Activated effector memory CD4-positive, alpha-beta T cell treated with anti-CD3 and anti-CD28 coated beads, Interleukin-2, amount 50 U/mL, for 16 hours (primary cell): Measurements from ENCODE around the gene CCDC12.
"Not testable (repeated sequence)": the region's sequence is repeated elsewhere in the genome, so short reads cannot be mapped to it uniquely, and the experiment has no call there.

Experiments
- DNase-seq: peaks from one replicate; pipeline ENCODE4 v3.0.0-alpha.2; 2020

CCDC12 gene

DNA sequence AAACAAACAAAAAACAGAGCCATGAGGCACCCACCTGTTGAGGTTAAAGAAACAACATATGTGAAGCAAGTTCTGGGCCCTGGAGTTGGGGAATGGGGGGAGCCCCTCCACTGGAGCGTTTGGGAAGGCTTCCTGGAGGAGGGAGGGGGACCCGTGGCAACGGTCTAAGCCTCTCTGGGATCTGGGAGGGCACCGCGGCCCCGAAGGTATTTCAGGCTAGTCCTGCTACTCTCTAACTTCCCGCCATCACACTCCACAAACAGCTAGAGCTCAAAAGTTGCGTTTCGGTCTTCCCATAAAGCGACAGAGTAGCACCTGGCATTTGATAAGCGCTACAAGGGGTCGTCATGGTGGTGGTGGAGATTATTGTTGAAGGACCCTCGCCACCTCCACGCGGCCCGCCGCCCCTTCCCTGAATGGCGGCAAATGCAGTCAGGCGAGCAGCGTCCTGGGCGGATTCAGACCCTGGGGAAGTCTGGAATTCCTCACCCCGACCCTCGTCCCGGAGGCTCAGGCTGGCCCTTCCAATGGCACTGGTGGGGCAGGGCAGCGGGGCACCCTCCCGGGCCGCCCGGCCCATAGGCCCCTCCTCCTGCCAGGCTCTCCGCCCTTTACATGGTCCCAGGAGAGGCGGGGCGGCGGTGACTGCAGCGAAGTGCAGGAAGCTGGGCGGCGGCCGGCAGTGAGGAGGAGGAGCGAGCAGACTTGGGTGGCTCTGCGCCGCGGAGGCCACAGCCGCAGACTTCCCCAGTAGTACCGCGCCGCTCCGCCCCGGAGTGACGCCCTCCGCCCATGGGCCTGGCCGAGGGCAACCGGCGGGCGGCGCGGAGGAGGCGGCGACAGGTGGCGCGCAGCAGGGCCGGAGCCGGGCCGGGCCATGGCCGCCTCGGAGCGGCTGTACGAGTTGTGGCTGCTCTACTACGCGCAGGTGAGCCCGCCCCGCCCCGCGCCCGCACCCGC lies 2.7 kb upstream of the CCDC12 start, which contains the start of gene NBEAL2:
Gene NBEAL2 (plus strand): TSS at position 682 of the 960 bp plus-strand sequence. CDS start 196 bp downstream, at position 878.
- peak; percentile 99 for DNase-seq

- no peak for DNase-seq
Observed at GRCh38 chr3:46978381-46978780, 1.8 kb upstream of the CCDC12 start.

GRCh38 chr3:46977811-46978195 lies 1.3 kb upstream of the CCDC12 start:
- DNase-seq: no peak

GRCh38 chr3:46974421-46975171 lies 1.9 kb downstream of the CCDC12 start:
- no peak for DNase-seq

- no peak for DNase-seq
Observed at GRCh38 chr3:46972396-46972795, 4.1 kb downstream of the CCDC12 start.

GRCh38 chr3:46971742-46972141 lies 4.8 kb downstream of the CCDC12 start:
- DNase-seq: no peak

DNA sequence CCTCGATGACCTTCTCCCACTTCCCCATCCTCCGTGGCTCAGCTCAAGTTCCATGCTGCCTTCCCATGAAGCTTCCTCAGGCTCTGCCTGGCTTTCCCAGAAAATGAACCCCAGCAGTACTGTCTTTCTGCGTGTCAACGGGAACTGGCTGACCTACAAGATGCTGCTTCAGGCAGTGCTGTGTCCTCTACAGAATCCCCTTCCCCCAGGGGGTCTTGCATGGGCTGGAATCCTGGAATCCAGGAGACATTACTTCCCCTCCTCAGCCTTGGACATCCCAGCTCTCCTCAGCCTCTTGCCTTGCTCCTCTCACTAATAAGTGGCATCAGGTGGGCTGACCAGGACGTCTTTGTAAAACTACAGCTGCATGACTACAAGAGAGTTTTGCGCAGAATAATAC lies 5.4 kb downstream of the CCDC12 start:
- no peak for DNase-seq

GRCh38 chr3:46970391-46971091 lies 6.0 kb downstream of the CCDC12 start:
- DNase-seq: no peak

DNA sequence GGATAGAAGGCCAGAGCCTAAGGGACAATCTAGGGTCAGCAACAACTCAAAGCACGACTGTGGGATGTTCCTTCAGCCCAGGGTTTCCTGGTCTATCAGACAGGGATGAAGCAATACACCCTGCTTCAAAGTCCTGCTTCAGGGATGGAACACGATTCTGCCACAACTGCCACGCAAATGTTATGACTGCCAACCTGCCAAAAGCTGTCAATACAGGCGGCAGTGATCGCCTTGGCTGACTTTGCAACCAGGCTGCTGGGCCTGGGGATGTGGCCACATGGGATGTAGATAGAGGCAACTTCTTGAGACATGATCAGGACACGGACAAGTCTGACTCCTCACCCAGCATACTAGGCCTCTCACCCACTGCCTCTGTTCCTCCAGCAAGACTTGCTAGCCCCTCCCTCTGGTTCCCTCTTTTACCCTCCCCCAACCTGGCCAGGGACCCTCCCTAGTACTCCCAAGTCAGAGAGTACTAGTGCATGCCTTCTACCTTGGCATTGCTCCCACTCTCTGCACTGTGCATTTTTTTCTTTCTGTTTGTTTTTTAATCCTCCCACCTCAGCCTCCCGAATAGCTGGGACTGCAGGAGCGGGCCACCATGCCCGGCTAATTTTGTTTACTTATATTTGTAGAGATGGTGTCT lies 7.6 kb downstream of the CCDC12 start:
- DNase-seq: no peak

GRCh38 chr3:46966811-46967210 lies 9.7 kb downstream of the CCDC12 start:
- no peak for DNase-seq

- no peak for DNase-seq
Observed at GRCh38 chr3:46965151-46965550, 11.4 kb downstream of the CCDC12 start.

DNA sequence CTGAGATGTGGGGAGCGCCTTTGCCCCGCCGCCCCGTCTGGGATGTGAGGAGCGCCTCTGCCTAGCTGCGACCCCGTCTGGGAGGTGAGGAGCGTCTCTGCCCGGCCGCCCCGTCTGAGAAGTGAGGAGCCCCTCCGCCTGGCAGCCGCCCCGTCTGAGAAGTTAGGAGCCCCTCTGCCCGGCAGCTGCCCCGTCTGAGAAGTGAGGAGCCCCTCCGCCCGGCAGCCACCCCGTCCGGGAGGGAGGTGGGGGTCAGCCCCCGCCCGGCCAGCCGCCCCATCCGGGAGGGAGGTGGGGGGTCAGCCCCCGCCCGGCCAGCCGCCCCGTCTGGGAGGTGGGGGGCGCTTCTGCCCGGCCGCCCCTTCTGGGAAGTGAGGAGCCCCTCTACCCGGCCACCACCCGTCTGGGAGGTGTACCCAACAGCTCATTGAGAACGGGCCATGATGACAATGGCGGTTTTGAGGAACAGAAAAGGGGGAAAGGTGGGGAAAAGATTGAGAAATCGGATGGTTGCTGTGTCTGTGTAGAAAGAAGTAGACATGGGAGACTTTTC lies 12.4 kb downstream of the CCDC12 start:
- DNase-seq: not testable (repeated sequence)

- no peak for DNase-seq
Observed at GRCh38 chr3:46962990-46963389, 13.6 kb downstream of the CCDC12 start.

DNA sequence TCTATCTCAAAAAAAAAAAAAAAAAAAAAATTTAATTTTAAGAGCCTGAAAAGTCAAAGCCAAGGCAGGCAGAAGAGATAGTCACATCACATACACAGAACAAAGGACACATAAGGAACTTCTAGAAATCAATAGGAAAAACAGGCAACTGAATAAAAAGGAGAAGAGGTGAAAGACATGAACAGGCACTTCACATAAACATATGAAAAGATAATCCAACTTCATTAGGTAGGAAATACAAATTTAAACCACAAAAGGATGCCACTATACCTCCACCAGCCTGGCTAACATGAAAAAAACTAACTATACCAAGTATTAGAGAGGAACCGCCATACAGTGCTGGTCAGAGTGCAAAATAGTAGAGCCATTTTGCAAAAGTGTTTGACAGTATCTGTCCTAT lies 14.1 kb downstream of the CCDC12 start:
- no peak for DNase-seq

DNA sequence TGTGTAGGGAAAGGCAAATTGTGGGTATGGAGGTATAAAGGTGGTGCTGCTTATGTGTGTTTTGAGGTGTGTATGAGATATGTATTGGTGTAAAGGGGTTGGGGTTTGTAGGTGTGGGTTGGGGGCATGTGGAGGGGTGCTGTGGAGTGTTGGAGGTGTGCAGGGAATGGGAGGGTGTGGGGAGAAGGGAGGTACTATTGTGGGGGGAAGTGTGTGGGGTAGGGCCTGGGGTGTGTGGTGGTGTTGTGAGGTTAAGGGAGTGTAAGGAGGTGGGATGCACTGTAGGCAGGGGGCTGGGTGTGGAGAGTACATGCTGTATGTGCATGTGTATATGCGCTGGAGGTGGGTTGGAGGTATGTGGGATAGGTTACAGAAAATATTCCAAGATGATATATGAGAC lies 15.7 kb downstream of the CCDC12 start:
- no peak for DNase-seq

DNA sequence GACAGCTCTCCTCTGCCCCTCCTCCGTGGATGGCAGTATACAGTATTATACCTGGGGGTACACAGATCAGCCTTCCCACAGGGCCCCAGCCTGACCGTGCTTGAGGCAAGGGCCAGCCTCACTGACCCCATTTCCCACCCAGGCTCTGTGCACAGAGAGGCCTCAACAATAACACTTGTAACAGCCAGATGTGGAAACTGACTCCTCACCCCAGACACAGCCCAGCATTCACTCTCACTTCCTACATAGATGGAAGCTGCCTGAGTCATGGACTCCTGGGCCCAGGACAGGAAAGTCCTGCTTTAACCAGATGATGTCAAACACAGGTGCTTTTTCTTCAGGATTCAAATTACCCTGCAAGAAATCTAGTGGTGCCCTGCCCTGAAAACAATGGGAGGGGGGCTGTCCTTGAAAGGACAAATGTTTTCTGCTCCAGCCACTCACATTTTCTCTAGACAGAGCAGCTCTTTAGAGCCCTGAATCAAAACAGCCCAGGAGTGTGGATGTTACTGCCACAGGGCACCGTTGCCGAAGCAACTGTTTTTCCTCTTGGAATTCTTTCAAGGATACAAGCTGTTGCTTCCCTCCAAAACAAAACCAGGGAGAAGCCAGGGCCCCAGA lies 16.4 kb downstream of the CCDC12 start:
- no peak for DNase-seq

DNA sequence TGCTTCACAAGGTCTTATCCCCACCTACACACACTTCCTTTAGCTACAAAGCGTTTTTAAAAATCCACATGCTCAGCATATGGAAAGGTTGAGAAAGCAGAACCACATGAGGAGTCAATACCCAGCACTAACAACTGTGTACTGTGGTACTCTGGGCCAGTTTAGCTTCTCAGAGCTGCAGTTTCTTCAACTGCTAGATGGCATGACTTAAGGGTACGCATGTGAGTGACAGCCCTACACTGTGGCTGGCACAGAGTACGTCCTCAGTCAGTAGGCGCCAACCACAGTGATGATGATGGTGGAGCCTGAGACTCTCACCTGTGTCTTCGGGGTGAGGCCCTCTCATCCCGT lies 17.4 kb downstream of the CCDC12 start:
- peak; percentile 75 for DNase-seq

- DNase-seq: no peak
Observed at GRCh38 chr3:46958467-46959160, 17.9 kb downstream of the CCDC12 start.

- no peak for DNase-seq
Observed at GRCh38 chr3:46957092-46957820, 19.3 kb downstream of the CCDC12 start.

DNA sequence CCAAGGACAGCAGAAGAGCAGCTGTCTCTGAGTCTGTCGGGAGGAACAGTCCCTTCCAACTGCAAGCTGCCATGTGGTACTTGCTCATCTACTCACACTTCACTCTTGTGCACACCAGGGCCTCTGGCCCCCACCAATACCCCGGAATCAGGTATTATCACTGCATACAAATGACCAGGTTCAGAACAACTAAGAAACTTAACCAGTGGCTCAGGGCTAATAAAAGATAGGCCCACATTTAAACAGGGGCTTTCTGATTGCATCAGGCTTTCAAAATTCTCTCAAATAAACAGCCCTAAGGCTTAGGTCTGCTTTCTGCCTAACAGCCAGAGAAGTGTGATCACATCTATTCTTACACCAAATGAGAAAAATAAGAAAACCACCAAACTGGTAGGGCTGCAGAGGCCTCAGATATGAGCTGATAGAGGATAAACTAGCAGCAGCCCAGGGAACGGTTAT lies 20.7 kb downstream of the CCDC12 start:
- DNase-seq: no peak

GRCh38 chr3:46955157-46955556 lies 21.4 kb downstream of the CCDC12 start:
- no peak for DNase-seq
